HepG2 (cell line): ENCODE results near the gene DPH3. TPM values are rescaled to one million over a fixed set of nuclear protein-coding genes. Genes with fewer than 3 reads are reported as not detected.

Experiments
- ATAC-seq: fragments of 200-7000 bp; cut with Tn5 transposase; 3 replicates; pipeline ENCODE4 v1.9.1; 2020; ENCODE audit warnings: mild to moderate bottlenecking, moderate library complexity
- BruUV-seq: library from RNA; stranded (reverse); fragments of 400-500 nt; replicated peaks from 2 replicates; lab custom pipeline; 2021; lab: Mats Ljungman, UMichigan
- CTCF ChIA-PET: fragments of 300-600 bp; formaldehyde crosslinking; extraction: SDS; loops from one replicate; lab custom pipeline; 2021; ENCODE audit warnings: low total read pairs, inconsistent platforms, low intra/inter-chr PET ratio; lab: Yijun Ruan, JAX
- POLR2A ChIA-PET: fragments of 350-600 bp; sonication (Branson Sonifier 250); formaldehyde crosslinking; loops from one replicate; lab custom pipeline; 2020; ENCODE audit warnings: antibody characterized with exemption, inconsistent platforms; lab: Yijun Ruan, JAX
- DNase-seq: peaks from one replicate; pipeline ENCODE4 v3.0.0-alpha.2; 2015; ENCODE audit warnings: low spot score
- FAIRE-seq: peaks from 3 replicates; lab custom pipeline; 2011; peaks lifted over from hg19 to GRCh38; lab: Jason Lieb, UNC
- H2AFZ ChIP-seq: one replicate; pipeline ENCODE4 v1.6.1; 2011; ENCODE audit warnings: low read length, inconsistent platforms
- H3K27ac ChIP-seq: fragments of 300-600 bp; 3 replicates; pipeline ENCODE4 v1.8.0; 2011; ENCODE audit warnings: mixed run types, mild to moderate bottlenecking, mixed read lengths, low read length, inconsistent platforms; ENCODE audit not compliant: insufficient read depth; ENCODE audit errors: extremely low read length
- H3K27me3 ChIP-seq, 2 experiments: fragments of 200-600 bp in 1 of 2; 2 replicates in 1 of 2; 3 replicates in 1 of 2; pipeline versions ENCODE4 v1.6.0 to v1.8.0; 2011; ENCODE audit warnings: low read length in 2 of 2, mild to moderate bottlenecking in 2 of 2, moderate library complexity in 2 of 2, inconsistent platforms in 1 of 2; ENCODE audit not compliant: insufficient read depth in 2 of 2, control insufficient read depth in 1 of 2
- H3K36me3 ChIP-seq, 2 experiments: fragments of 200-600 bp in 1 of 2; replicated peaks in 1 of 2; 2 replicates in 1 of 2; 3 replicates in 1 of 2; pipeline versions ENCODE4 v1.5.1 to v1.8.0; 2011; ENCODE audit warnings: low read length in 2 of 2, inconsistent platforms in 1 of 2; ENCODE audit not compliant: insufficient read depth in 2 of 2, control insufficient read depth in 1 of 2
- H3K4me1 ChIP-seq: 2 replicates; pipeline ENCODE4 v1.5.1; 2012; ENCODE audit warnings: low read length, inconsistent platforms; ENCODE audit not compliant: insufficient read depth
- H3K4me2 ChIP-seq: 2 replicates; pipeline ENCODE4 v1.6.0; 2011; ENCODE audit warnings: low read depth, low read length, inconsistent platforms
- H3K4me3 ChIP-seq, 3 experiments: fragments of 200-600 bp in 1 of 3; sonication (generic), shearing (Covaris generic) in 1 of 3; replicated peaks in 1 of 3; 2 replicates each; pipeline ENCODE4 v1.5.1; 2011 to 2016; ENCODE audit warnings: low read length in 3 of 3, inconsistent platforms in 2 of 3, low read depth in 2 of 3, mild to moderate bottlenecking in 2 of 3, control low read depth in 1 of 3, mixed read lengths in 1 of 3; ENCODE audit not compliant: insufficient read depth in 1 of 3
- H3K79me2 ChIP-seq: one replicate; pipeline ENCODE4 v1.6.1; 2011; ENCODE audit warnings: low read length, inconsistent platforms; ENCODE audit not compliant: insufficient read depth
- H3K9ac ChIP-seq: 2 replicates; pipeline ENCODE4 v1.6.0; 2011; ENCODE audit warnings: mild to moderate bottlenecking, low read depth, low read length, inconsistent platforms; ENCODE audit not compliant: insufficient read depth
- H3K9me3 ChIP-seq: 2 replicates; pipeline ENCODE4 v1.5.1; 2012; ENCODE audit warnings: mild to moderate bottlenecking, low read length
- H4K20me1 ChIP-seq: 2 replicates; pipeline ENCODE4 v1.6.0; 2011; ENCODE audit warnings: inconsistent platforms, mild to moderate bottlenecking, low read length, moderate library complexity; ENCODE audit not compliant: insufficient read depth
- BHLHE40 ChIP-seq: IDR thresholded peaks from 2 replicates; pipeline ENCODE4 v1.6.1; 2011; ENCODE audit warnings: low read length, improper control_type of control experiment
- HOXA9 ChIP-seq: sonication (generic); formaldehyde crosslinking; IDR thresholded peaks from 2 replicates; pipeline ENCODE4 v1.8.1; 2022; ENCODE audit warnings: missing genetic modification reagents, mild to moderate bottlenecking, moderate library complexity, borderline replicate concordance
- IRX3 ChIP-seq: sonication (generic); formaldehyde crosslinking; IDR thresholded peaks from 2 replicates; pipeline ENCODE4 v1.8.1; 2023; ENCODE audit warnings: mild to moderate bottlenecking, low read depth, missing genetic modification reagents, borderline replicate concordance
- MIER2 ChIP-seq: IDR thresholded peaks from 2 replicates; pipeline ENCODE4 v1.6.1; 2016; ENCODE audit warnings: missing biosample characterization, missing genetic modification reagents
- NFIB ChIP-seq: sonication (generic); formaldehyde crosslinking; IDR thresholded peaks from 2 replicates; pipeline ENCODE4 v1.9.0; 2021; ENCODE audit warnings: missing genetic modification reagents, mild to moderate bottlenecking, borderline replicate concordance
- RFX5 ChIP-seq: IDR thresholded peaks from 2 replicates; pipeline ENCODE4 v1.6.1; 2011; ENCODE audit warnings: low read depth, low read length, improper control_type of control experiment
- SNRNP70 ChIP-seq: fragments of 200-400 bp; formaldehyde crosslinking; IDR thresholded peaks from 2 replicates; pipeline ENCODE4 v1.6.1; 2017; ENCODE audit warnings: mild to moderate bottlenecking, low read depth, low read length, moderate library complexity
- SOX5 ChIP-seq: IDR thresholded peaks from 2 replicates; pipeline ENCODE4 v1.6.1; 2016; ENCODE audit warnings: borderline replicate concordance
- SRSF4 ChIP-seq: fragments of 200-400 bp; formaldehyde crosslinking; IDR thresholded peaks from one replicate; pipeline ENCODE4 v1.6.1; 2018; ENCODE audit warnings: mild to moderate bottlenecking, low read depth, low read length, moderate library complexity; ENCODE audit not compliant: poor library complexity, severe bottlenecking
- ZKSCAN1 ChIP-seq: fragments of 150-350 bp; IDR thresholded peaks from 2 replicates; pipeline ENCODE4 v1.6.1; 2014; ENCODE audit warnings: low read length
- ZNF20 ChIP-seq: sonication (generic); formaldehyde crosslinking; IDR thresholded peaks from 2 replicates; pipeline ENCODE4 v1.4.0; 2020; ENCODE audit warnings: mild to moderate bottlenecking, moderate library complexity, missing genetic modification reagents
- ZNF616 ChIP-seq: sonication (generic); formaldehyde crosslinking; IDR thresholded peaks from 2 replicates; pipeline ENCODE4 v1.5.0; 2020; ENCODE audit warnings: low read depth, mild to moderate bottlenecking, missing genetic modification reagents
- WGBS: methylation state at CpG from one replicate; pipeline ENCODE4 v1.1.6; 2017; ENCODE audit warnings: low lambda C conversion rate; 5-methylcytosine and 5-hydroxymethylcytosine counted together
- in situ Hi-C: cut with HindIII; loops from 2 replicates; pipeline ENCODE4 v1.10.0; 2017; ENCODE audit warnings: low pct_unique_long_range_greater_than_20kb; ENCODE audit not compliant: extremely low pct_ligation_motif_present
- intact Hi-C: fragments of 100-400 bp; cut with micrococcal nuclease; formaldehyde crosslinking; loops from one replicate; pipeline ENCODE4 v1.10.0; 2022; ENCODE audit not compliant: unreplicated experiment
- polyA plus RNA-seq, 8 experiments: library from polyadenylated mRNA; depleted of rRNA in 3 of 8; stranded (reverse) in 7 of 8; unstranded in 1 of 8; fragments of >200 nt; fragmentation: Illumina TruSeq in 4 of 8; extraction: Trizol in 4 of 8; gene quantifications; 2 replicates each; pipeline versions ENCODE4 v1.2.1 to v1.2.3, GENCODE V29; 2011 to 2016; ENCODE audit warnings: low read depth in 4 of 8, missing spikeins in 1 of 8, mixed read lengths in 1 of 8; ENCODE audit not compliant: insufficient read depth in 1 of 8
- total RNA-seq, 5 experiments: library from RNA; depleted of rRNA; stranded (reverse); fragments of >200 nt; fragmentation: Illumina TruSeq; extraction: Trizol; gene quantifications; 2 replicates each; pipeline ENCODE4 v1.2.3, GENCODE V29; 2016; ENCODE audit warnings: low read depth in 1 of 5
- TF ChIP-seq, protein P1 (sequence below): IDR thresholded peaks from 2 replicates; pipeline ENCODE4 v1.6.1; 2012; ENCODE audit warnings: low read depth, low read length, improper control_type of control experiment
- TF ChIP-seq, protein P2 (sequence below): sonication (generic); formaldehyde crosslinking; IDR thresholded peaks from 2 replicates; pipeline ENCODE4 v1.4.0; 2020; ENCODE audit warnings: missing genetic modification reagents, mild to moderate bottlenecking, borderline replicate concordance

The DPH3 gene
- total and polyA plus RNA-seq, 2 of the 13 experiments (the other 11 are each of a cell fraction or from before 2014, with no cell fraction given) = 18.3 to 21.6 TPM

DNA sequence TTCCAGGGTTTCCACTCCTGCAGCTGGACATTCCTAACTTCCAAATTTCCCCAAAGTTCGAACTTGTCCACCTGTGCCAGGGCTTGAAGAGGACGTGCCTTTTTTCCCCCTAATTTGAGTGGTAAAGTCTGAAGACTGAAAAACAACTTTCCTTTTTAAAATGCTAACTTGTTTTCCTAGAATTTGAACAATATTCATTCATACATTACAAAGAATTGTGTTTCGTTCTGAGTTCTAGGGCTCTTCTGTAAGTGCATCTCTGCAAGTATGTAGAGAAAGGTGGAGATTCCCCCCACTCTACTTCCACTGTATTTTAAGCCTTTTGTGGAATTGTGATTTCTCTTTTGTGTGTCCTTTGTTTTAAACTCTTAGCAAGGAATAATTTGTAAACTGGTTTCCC, 9.4 kb downstream of the DPH3 start:
- ChIA-PET POLR2A (interaction anchor here (4.9 kb wide), 1 partner anchor 10 kb away, joined by 112 read pairs; the partner anchor contains the start of genes DPH3 and OXNAD1), CTCF (no interaction called here)
- TF ChIP-seq ZKSCAN1 = no peak
- no peak for TF ChIP-seq SOX5 (CRISPR knock-in tag)
- TF ChIP-seq, protein P1, sequence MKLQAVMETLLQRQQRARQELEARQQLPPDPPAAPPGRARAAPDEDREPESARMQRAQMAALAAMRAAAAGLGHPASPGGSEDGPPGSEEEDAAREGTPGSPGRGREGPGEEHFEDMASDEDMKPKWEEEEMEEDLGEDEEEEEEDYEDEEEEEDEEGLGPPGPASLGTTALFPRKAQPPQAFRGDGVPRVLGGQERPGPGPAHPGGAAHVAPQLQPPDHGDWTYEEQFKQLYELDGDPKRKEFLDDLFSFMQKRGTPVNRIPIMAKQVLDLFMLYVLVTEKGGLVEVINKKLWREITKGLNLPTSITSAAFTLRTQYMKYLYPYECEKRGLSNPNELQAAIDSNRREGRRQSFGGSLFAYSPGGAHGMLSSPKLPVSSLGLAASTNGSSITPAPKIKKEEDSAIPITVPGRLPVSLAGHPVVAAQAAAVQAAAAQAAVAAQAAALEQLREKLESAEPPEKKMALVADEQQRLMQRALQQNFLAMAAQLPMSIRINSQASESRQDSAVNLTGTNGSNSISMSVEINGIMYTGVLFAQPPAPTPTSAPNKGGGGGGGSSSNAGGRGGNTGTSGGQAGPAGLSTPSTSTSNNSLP = no peak
- TF ChIP-seq RFX5 = no peak
- no peak for TF ChIP-seq ZNF616 (CRISPR knock-in tag)
- TF ChIP-seq MIER2 (CRISPR knock-in tag) = no peak
- TF ChIP-seq NFIB = no peak
- TF ChIP-seq SNRNP70 = no peak
- no peak for TF ChIP-seq HOXA9
- no peak for TF ChIP-seq BHLHE40
- TF ChIP-seq, protein P2, sequence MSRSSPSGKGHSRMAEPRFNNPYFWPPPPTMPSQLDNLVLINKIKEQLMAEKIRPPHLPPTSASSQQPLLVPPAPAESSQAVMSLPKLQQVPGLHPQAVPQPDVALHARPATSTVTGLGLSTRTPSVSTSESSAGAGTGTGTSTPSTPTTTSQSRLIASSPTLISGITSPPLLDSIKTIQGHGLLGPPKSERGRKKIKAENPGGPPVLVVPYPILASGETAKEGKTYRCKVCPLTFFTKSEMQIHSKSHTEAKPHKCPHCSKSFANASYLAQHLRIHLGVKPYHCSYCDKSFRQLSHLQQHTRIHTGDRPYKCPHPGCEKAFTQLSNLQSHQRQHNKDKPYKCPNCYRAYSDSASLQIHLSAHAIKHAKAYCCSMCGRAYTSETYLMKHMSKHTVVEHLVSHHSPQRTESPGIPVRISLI (CRISPR knock-in tag) = no peak
- TF ChIP-seq IRX3 (CRISPR knock-in tag) = no peak
- no peak for TF ChIP-seq ZNF20 (CRISPR knock-in tag)
- no peak for TF ChIP-seq SRSF4

More for the DNA sequence above, 9.4 kb downstream of the DPH3 start:
- Histone ChIP-seq H3K4me2 (no peak overlapping the region), H3K27ac (no peak overlapping the region), H4K20me1 (no peaks in the 10 kb centered on the region), H3K27me3 (no peaks in the 10 kb centered on the region), H3K36me3 (peaks cover 1 to 9% of the 10 kb centered on the region in 2 experiments; a peak in 3 of 5 replicates), H3K9me3 (no peaks in the 10 kb centered on the region), H3K4me1 (peaks cover 37% of the 10 kb centered on the region), H3K4me3 (no peak overlapping the region), H2AFZ (no peak overlapping the region), H3K9ac (no peak overlapping the region), H3K79me2 (no peaks in the 10 kb centered on the region)
- DNase-seq (no peak), ATAC-seq (no peak), FAIRE-seq (no peak)
- in situ Hi-C loops (no loop called here), intact Hi-C loops (no loop called here)
- WGBS = 78% methylated on average over 3 of the region's 3 CpGs
- no TSS peak for BruUV-seq
